NCI-H510A treated with DMSO at 0.1 percent for 48 hours (cell line): ENCODE data around the gene CA10.

ENCODE experiments used
- DNase-seq: peaks from one replicate; lab custom pipeline; 2025; lab: John Stamatoyannopoulos, UW

Gene CA10

DNA sequence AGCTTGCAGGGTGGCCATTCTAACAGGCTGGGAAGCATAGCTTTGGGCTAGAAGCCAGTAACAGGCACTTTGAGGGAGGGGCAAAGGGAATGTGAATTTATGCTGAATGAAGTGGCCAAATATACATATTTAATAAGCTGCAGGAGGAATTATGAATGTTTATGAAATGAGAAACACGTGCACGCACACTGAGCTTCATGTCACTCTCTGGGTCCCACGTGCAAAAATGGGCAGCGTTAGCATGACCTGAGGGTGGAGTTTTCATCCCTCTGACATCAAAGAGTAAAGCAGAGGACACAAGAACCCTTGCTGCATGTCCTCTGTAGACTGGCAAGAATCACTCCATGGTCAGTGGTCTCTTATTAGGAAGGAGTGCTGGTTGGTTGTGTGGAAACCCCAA, 561.2 kb downstream of the CA10 start:
- DNase-seq, result no peak

GRCh38 chr17:51595826-51596398, 562.6 kb downstream of the CA10 start:
- DNase-seq, result no peak

- DNase-seq, result peak; percentile 45
Measured at GRCh38 chr17:51590071-51590656, 568.4 kb downstream of the CA10 start.

DNA sequence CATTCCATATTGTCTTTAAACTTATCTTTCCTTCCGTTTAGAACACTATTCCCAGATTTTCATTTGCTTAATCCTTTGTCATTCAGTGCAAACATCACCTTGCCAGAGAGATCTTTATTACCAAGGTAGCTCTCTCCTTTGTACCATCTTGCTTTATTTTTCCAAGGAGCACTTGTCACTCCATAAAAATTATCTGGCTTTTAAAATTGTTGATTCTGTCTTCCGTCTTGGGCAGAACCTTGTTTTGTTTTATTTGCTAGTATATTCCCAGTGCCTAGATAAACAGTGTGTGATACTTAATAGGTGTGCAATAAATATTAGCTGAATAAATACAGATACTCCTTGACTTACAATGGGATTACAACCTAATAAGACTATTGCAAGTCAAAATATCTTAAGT, 570.5 kb downstream of the CA10 start:
- no peak for DNase-seq

DNA sequence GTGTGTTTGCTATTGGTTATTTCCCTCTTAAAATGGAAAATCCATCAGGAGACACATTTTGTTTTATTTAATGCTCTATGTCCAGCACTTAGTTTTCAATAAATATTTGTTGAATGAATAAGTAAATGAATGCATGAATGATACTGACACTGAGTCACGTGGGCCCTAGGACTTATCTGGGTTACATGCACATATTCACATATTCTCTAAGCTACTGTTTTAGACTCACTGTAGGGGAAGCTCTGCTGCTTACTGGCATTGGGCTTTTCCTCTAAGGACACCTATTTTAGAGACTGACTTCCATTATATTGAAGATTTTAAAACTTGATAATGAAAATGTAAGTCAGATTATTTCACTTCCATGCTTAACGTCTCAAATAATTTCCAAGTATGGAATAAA, 571.0 kb downstream of the CA10 start:
- DNase-seq, result no peak

DNA sequence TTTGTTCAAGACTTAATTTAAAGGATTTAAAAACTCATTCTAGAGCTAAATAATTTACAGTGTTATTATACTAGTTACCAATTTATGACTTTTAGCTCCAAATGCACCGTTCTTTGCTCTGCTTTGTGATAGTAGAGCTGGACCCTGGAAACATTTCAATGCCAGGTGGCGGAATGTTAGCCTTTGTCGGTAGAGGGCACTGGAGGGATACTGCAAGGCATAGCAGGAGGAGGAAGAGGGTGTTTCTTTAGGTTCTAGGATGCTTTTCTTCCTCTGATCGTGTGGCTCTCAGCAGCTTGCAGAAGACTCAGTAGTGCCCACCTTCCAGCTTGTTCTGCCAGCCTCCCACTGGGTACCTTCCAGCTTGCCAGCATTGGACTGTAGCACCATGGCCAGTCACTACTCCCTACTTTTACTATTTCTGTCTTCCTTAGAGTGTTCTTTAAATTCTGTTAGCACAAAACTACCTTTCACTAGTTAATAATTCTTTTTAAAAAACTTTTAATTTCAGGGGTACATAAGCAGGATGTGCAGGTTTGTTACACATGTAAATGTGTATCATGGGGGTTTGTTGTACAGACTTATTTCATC, 572.9 kb downstream of the CA10 start:
- no peak for DNase-seq

DNA sequence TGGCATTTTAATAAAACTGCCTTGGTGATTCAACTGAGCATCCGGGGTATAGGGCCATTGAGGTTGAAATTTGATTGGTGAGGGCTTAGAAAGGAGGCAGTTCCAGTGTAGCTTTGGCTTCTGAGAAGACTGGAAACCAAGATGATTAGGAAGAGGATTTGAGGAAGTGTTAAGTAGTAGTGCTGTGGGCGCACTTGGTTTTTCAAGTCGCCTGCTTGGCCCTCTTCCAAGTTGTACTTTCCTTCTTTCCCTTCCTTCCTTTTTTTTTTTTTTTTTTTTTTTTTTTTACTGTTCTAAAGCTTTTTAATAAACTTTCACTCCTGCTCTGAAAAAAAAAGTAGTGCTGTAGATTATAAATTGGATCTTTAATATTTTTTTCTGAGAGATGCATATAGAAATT, 577.6 kb downstream of the CA10 start:
- no peak for DNase-seq
